GM18951 (cell line): Measurements from ENCODE around the gene LMF1.
"Not testable (repeated sequence)": the region's sequence is repeated elsewhere in the genome, so short reads cannot be mapped to it uniquely, and the experiment has no call there.

ENCODE experiments used
- POLR2A ChIP-seq: IDR thresholded peaks from 4 replicates; pipeline ENCODE4 v1.6.1; 2011; ENCODE audit warnings: mild to moderate bottlenecking; ENCODE audit not compliant: insufficient read length, insufficient read depth; ENCODE audit errors: extremely low read depth
- in situ Hi-C: fragments of 300-500 bp; cut with MboI; formaldehyde crosslinking; loops from one replicate; pipeline ENCODE4 v1.12.0; 2022; ENCODE audit warnings: low sequenced_read_pairs, mixed read lengths, inconsistent platforms; ENCODE audit not compliant: unreplicated experiment

LMF1 gene

GRCh38 chr16:827513-827912, 143.3 kb downstream of the LMF1 start:
- in situ Hi-C loops: loop anchor here (25.0 kb wide), 1 partner anchor 235 kb away; the partner anchor contains the start of gene SSTR5
- no peak for TF ChIP-seq POLR2A

- no peak for TF ChIP-seq POLR2A
- in situ Hi-C loops: loop anchor here (25.0 kb wide), 1 partner anchor 237 kb away; the partner anchor contains the start of gene SSTR5
These were observed 145.3 kb downstream of the LMF1 start for GRCh38 chr16:825341-826061.

GRCh38 chr16:824601-825000, 146.2 kb downstream of the LMF1 start:
- TF ChIP-seq POLR2A: no peak
- in situ Hi-C loops: no loop called here

DNA sequence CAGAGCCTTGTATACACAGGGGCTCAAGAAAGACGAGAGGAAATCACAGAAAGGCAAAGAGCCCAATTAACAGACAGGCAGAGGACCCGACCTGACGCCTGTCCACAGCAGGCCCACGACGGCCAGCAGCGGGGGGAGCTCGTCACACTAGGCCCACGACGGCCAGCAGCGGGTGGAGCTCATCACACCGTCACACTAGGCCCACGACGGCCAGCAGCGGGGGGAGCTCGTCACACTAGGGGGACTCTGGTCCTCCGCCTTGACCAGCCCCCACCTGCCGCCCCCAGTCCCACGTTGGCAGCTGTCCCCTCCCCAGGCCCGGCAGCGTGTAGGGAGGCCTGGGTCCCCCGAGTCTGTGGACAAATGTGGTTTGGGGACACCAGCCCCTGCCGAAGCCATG, 146.6 kb downstream of the LMF1 start:
- in situ Hi-C loops: no loop called here
- TF ChIP-seq POLR2A: no peak

GRCh38 chr16:822909-823297, 147.9 kb downstream of the LMF1 start:
- in situ Hi-C loops: no loop called here
- TF ChIP-seq POLR2A: no peak

GRCh38 chr16:822174-822908, 148.4 kb downstream of the LMF1 start:
- in situ Hi-C loops: no loop called here
- TF ChIP-seq POLR2A: no peak

DNA sequence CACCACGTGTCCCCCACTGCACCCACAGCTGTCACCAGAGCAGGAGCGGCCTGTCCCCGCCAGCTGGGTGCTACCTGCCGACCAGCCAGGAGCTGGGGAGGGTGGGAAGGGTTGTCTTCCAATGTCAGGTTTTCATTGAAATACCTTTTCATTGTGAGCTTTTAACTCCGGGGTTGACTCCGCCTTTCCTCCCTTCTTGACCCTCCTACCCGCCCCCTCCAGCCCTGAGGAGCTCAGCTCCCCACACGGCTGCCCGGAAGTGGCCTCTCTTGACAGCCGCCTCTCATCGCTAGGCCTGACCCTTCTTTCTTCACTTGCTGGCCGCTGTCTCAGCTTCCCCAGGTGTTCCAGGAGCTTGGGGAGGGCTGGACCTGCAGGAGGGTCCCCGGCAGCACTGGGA, 149.0 kb downstream of the LMF1 start:
- no peak for TF ChIP-seq POLR2A
- in situ Hi-C loops: no loop called here

GRCh38 chr16:820748-821147, 150.0 kb downstream of the LMF1 start:
- in situ Hi-C loops: no loop called here
- TF ChIP-seq POLR2A: no peak

- in situ Hi-C loops: not testable (repeated sequence)
These were observed 150.8 kb downstream of the LMF1 start for GRCh38 chr16:820044-820408.

- in situ Hi-C loops: no loop called here
These were observed 151.3 kb downstream of the LMF1 start for GRCh38 chr16:819336-820043.

GRCh38 chr16:818592-818991, 152.2 kb downstream of the LMF1 start:
- in situ Hi-C loops: no loop called here
- no peak for TF ChIP-seq POLR2A

More at GRCh38 chr16:819336-820043, 151.3 kb downstream of the LMF1 start:
- no peak for TF ChIP-seq POLR2A

GRCh38 chr16:818132-818531, 152.7 kb downstream of the LMF1 start:
- no peak for TF ChIP-seq POLR2A
- in situ Hi-C loops: no loop called here

DNA sequence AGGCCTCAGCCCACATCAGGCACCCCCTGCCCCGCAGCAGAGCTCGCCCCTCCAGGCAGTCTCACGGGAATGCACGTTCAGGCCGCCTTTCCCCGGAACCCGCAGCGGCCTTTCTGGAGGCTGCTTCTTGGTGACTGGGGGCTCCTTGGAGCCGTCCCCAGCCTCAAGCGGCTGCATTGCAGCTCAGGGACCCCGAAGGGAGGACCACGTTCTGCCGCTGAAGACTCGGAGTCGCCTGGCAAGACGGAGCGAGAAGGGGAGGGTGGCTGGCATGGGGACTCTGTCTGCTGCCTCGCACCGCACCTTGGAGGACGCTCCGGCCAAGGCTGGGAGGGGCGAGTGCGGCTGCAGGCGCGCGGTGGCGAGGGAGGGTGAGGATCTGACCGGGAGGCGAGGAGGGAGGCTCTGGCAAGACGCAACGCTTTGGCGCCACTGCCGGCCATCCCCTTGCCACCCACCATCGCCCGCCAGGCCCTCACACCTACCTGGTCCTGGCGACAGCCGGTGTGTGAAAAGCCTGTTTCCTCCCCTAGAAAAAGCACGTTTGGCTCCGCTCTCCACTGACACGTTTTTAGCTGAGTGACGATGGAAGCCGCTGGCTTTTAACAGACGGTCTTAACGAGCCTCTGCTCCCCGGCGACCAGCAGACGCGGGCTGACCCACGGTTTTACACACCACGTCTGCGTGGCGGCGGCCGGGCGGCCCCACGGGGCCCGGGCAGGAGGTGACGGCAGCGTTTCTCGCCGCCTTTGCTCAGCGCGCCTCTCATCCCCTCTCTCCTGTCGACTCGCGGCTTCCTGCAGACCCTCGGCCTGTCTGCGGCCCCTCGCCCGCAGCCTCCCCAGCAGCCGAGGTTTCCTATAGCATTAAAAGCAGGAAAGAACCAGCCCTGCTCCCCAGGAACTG, 153.5 kb downstream of the LMF1 start:
- in situ Hi-C loops: no loop called here
- TF ChIP-seq POLR2A: no peak
